GM12878 (cell line): ENCODE results near the gene ELMO2. TPM values are rescaled to one million over a fixed set of nuclear protein-coding genes. Genes with fewer than 3 reads are reported as not detected.

ENCODE experiments used
- BACH1 ChIP-seq: fragments of 450-650 bp; IDR thresholded peaks from 2 replicates; pipeline ENCODE4 v1.6.1; 2017; ENCODE audit warnings: mild to moderate bottlenecking, borderline replicate concordance
- EP300 ChIP-seq, 2 experiments: fragments of 150-350 bp in 1 of 2; IDR thresholded peaks; 2 replicates each; pipeline ENCODE4 v1.6.1; 2011 to 2012; ENCODE audit warnings: low read depth in 2 of 2, low read length in 2 of 2, borderline replicate concordance in 1 of 2, improper control_type of control experiment in 1 of 2, inconsistent platforms in 1 of 2; ENCODE audit not compliant: control insufficient read depth in 1 of 2
- ETV6 ChIP-seq, 2 experiments: fragments of 450-650 bp in 1 of 2; IDR thresholded peaks in 1 of 2; conservative IDR thresholded peaks in 1 of 2; 2 replicates each; pipeline ENCODE4 v1.6.1; 2014; ENCODE audit warnings: antibody characterized with exemption in 1 of 2, borderline replicate concordance in 1 of 2, low read depth in 1 of 2, mild to moderate bottlenecking in 1 of 2, moderate library complexity in 1 of 2
- HDAC2 ChIP-seq: fragments of 200-600 bp; sonication (generic); IDR thresholded peaks from 2 replicates; pipeline ENCODE4 v1.6.1; 2017
- HDAC6 ChIP-seq: fragments of 200-600 bp; sonication (generic); IDR thresholded peaks from one replicate; pipeline ENCODE4 v1.8.0; 2017; ENCODE audit warnings: antibody characterized with exemption; ENCODE audit not compliant: unreplicated experiment
- IKZF1 ChIP-seq: fragments of 450-650 bp; conservative IDR thresholded peaks from 2 replicates; pipeline ENCODE4 v1.6.1; 2017; ENCODE audit warnings: antibody characterized with exemption, mild to moderate bottlenecking
- NFIC ChIP-seq: IDR thresholded peaks from 2 replicates; pipeline ENCODE4 v1.6.1; 2012; ENCODE audit warnings: low read depth, mild to moderate bottlenecking, inconsistent platforms, low read length, moderate library complexity
- NR2C2 ChIP-seq: IDR thresholded peaks from 2 replicates; pipeline ENCODE4 v1.6.1; 2011; ENCODE audit warnings: borderline replicate concordance, low read depth; ENCODE audit not compliant: control insufficient read depth, insufficient read length
- RELA ChIP-seq: fragments of 450-650 bp; IDR thresholded peaks from 2 replicates; pipeline ENCODE4 v1.8.0; 2014; ENCODE audit warnings: borderline replicate concordance; ENCODE audit not compliant: partially characterized antibody
- SPI1 ChIP-seq: IDR thresholded peaks from 2 replicates; pipeline ENCODE4 v1.6.1; 2011; ENCODE audit warnings: low read depth, mild to moderate bottlenecking, low read length, moderate library complexity, borderline replicate concordance; ENCODE audit not compliant: insufficient read depth
- SUPT20H ChIP-seq: IDR thresholded peaks from 2 replicates; pipeline ENCODE4 v1.6.1; 2011; ENCODE audit warnings: low read depth, mild to moderate bottlenecking, low read length, moderate library complexity, borderline replicate concordance; ENCODE audit not compliant: control insufficient read depth
- TBL1XR1 ChIP-seq: IDR thresholded peaks from 2 replicates; pipeline ENCODE4 v1.6.1; 2012; ENCODE audit warnings: low read depth, low read length, improper control_type of control experiment
- ZBED1 ChIP-seq: IDR thresholded peaks from 2 replicates; pipeline ENCODE4 v1.6.1; 2016; ENCODE audit warnings: borderline replicate concordance
- polyA plus RNA-seq, 11 experiments: library from polyadenylated mRNA; depleted of rRNA in 4 of 11; unstranded in 6 of 11; stranded (reverse) in 5 of 11; fragments of >200 nt; fragmentation: Nextera tagmentation in 4 of 11; fragmentation: Illumina TruSeq in 1 of 11; extraction: Ambion mirVana in 4 of 11; extraction: Trizol in 1 of 11; gene quantifications; 1 replicate in 1 of 11; 2 replicates in 10 of 11; pipeline versions ENCODE4 v1.2.1 to v1.2.3, GENCODE V29; 2011 to 2016; ENCODE audit warnings: inconsistent platforms in 2 of 11, missing spikeins in 2 of 11, low read depth in 1 of 11
- total RNA-seq, 4 experiments: library from RNA; depleted of rRNA in 3 of 4; stranded (reverse); fragments of >200 nt in 3 of 4; fragmentation: Illumina TruSeq in 1 of 4; extraction: Trizol in 1 of 4; gene quantifications; 2 replicates each; pipeline versions ENCODE4 v1.2.1 to v1.2.3, GENCODE V29; 2013 to 2021
- TF ChIP-seq, protein P1 (sequence below): IDR thresholded peaks from 2 replicates; pipeline ENCODE4 v1.6.1; 2011; ENCODE audit warnings: low read depth, low read length, improper control_type of control experiment, borderline replicate concordance
- TF ChIP-seq, protein P2 (sequence below): IDR thresholded peaks from 2 replicates; pipeline ENCODE4 v1.6.1; 2012; ENCODE audit warnings: low read depth, low read length, improper control_type of control experiment
- TF ChIP-seq, protein P3 (sequence below): IDR thresholded peaks from 2 replicates; pipeline ENCODE4 v1.6.1; 2011; ENCODE audit warnings: borderline replicate concordance, low read depth, mild to moderate bottlenecking, moderate library complexity, mixed read lengths, low read length; ENCODE audit not compliant: insufficient read depth; ENCODE audit errors: extremely low read length
- TF ChIP-seq, protein P4 (sequence below): fragments of 450-650 bp; IDR thresholded peaks from 2 replicates; pipeline ENCODE4 v1.6.1; 2016; ENCODE audit warnings: mild to moderate bottlenecking
- TF ChIP-seq, protein P5 (sequence below): IDR thresholded peaks from 2 replicates; pipeline ENCODE4 v1.6.1; 2012; ENCODE audit warnings: low read length, inconsistent platforms

ELMO2 gene
- total and polyA plus RNA-seq, 10 of the 15 experiments (the other 5 are each of a cell fraction or from before 2014, with no cell fraction given) = 14.2 to 40.2 (median 37.6) TPM

DNA sequence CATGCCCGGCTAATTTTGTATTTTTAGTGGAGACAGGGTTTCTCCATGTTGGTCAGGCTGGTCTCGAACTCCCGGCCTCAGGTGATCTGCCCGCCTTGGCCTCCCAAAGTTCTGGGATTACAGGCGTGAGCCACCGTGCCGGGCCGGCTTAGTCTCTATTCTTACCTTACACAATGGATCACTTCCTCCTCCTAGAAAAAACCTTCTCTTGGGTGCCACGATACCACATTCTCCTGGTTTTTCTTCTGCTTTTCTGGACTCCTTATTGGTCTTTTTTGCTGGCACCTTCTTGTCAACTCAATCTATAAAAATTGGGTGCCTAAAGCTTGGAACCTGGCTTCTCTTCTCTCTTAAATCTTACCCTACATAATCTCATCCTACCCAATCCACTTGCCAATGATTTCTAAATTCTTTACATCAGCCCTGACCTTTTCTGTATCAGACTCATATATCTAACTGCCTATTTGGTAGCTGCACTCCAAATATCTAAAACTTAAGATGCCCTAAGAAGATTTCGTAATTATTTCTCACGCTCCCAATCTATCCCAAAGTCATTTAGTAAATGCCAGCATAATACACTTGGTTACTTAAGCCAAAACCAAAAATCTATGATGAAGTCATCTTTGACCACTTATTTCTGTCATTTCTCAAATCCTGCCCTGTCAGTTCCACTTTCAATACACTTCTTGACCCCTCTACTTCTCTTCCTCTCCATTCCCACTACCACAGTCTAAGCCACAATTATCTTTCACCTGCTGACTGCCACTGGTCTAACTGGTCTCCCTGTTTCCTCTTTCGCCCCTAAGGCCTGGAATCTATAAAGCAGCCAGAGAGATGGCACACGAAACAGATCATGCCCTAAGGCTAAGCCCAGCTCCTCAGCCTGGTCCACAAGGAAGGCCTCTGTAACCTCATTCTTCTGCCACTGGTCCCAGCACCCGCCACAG is 43.2 kb downstream of the ELMO2 start (continued):
- TF ChIP-seq, protein P1, sequence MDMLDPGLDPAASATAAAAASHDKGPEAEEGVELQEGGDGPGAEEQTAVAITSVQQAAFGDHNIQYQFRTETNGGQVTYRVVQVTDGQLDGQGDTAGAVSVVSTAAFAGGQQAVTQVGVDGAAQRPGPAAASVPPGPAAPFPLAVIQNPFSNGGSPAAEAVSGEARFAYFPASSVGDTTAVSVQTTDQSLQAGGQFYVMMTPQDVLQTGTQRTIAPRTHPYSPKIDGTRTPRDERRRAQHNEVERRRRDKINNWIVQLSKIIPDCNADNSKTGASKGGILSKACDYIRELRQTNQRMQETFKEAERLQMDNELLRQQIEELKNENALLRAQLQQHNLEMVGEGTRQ = no peak
- TF ChIP-seq NFIC = peak; percentile 8; the same call in 1 of the 2 replicates
- TF ChIP-seq, protein P2, sequence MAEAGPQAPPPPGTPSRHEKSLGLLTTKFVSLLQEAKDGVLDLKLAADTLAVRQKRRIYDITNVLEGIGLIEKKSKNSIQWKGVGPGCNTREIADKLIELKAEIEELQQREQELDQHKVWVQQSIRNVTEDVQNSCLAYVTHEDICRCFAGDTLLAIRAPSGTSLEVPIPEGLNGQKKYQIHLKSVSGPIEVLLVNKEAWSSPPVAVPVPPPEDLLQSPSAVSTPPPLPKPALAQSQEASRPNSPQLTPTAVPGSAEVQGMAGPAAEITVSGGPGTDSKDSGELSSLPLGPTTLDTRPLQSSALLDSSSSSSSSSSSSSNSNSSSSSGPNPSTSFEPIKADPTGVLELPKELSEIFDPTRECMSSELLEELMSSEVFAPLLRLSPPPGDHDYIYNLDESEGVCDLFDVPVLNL = no peak
- no peak for TF ChIP-seq HDAC2
- 0 out of 4 replicates have a peak, but pooled peaks of 1 of the 2 experiments have one; percentile 26 for TF ChIP-seq ETV6 (conservative IDR thresholded peaks at IDR 0.05 in 1 of 2, IDR thresholded peaks at IDR 0.05 in 1 of 2; ENCODE audit: borderline replicate concordance in 1 of 2, low read depth in 1 of 2)
- TF ChIP-seq, protein P3, sequence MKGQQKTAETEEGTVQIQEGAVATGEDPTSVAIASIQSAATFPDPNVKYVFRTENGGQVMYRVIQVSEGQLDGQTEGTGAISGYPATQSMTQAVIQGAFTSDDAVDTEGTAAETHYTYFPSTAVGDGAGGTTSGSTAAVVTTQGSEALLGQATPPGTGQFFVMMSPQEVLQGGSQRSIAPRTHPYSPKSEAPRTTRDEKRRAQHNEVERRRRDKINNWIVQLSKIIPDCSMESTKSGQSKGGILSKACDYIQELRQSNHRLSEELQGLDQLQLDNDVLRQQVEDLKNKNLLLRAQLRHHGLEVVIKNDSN = no peak
- TF ChIP-seq, protein P4, sequence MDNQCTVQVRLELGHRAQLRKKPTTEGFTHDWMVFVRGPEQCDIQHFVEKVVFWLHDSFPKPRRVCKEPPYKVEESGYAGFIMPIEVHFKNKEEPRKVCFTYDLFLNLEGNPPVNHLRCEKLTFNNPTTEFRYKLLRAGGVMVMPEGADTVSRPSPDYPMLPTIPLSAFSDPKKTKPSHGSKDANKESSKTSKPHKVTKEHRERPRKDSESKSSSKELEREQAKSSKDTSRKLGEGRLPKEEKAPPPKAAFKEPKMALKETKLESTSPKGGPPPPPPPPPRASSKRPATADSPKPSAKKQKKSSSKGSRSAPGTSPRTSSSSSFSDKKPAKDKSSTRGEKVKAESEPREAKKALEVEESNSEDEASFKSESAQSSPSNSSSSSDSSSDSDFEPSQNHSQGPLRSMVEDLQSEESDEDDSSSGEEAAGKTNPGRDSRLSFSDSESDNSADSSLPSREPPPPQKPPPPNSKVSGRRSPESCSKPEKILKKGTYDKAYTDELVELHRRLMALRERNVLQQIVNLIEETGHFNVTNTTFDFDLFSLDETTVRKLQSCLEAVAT = no peak
- TF ChIP-seq, protein P5, sequence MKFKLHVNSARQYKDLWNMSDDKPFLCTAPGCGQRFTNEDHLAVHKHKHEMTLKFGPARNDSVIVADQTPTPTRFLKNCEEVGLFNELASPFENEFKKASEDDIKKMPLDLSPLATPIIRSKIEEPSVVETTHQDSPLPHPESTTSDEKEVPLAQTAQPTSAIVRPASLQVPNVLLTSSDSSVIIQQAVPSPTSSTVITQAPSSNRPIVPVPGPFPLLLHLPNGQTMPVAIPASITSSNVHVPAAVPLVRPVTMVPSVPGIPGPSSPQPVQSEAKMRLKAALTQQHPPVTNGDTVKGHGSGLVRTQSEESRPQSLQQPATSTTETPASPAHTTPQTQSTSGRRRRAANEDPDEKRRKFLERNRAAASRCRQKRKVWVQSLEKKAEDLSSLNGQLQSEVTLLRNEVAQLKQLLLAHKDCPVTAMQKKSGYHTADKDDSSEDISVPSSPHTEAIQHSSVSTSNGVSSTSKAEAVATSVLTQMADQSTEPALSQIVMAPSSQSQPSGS = peak; percentile 43; the same call in 1 of the 2 replicates
- TF ChIP-seq NR2C2 = no peak
- no peak for TF ChIP-seq SUPT20H
- TF ChIP-seq SPI1 = peak; percentile 57; the same call in 1 of the 2 replicates
- no peak for TF ChIP-seq RELA
- TF ChIP-seq BACH1 = no peak
- TF ChIP-seq EP300 (IDR thresholded peaks at IDR 0.05; ENCODE audit: borderline replicate concordance in 1 of 2, control insufficient read depth in 1 of 2, low read depth in 2 of 2, low read length in 2 of 2) = no peak; a peak in 1 of 4 replicates
- no peak for TF ChIP-seq IKZF1
- TF ChIP-seq HDAC6 = no peak
- no peak for TF ChIP-seq ZBED1
- no peak for TF ChIP-seq TBL1XR1
